ENCODE results near the gene CUL1.
"Not testable (repeated sequence)": the region's sequence is repeated elsewhere in the genome, so short reads cannot be mapped to it uniquely, and the experiment has no call there.

CUL1 gene

GRCh38 chr7:148696787-148697186, 1.9 kb upstream of the CUL1 start:
- in situ Hi-C loops (cut with HindIII; ENCODE audit: low sequenced_read_pairs) = no loop called here

- in situ Hi-C loops (cut with HindIII; ENCODE audit: low sequenced_read_pairs) = no loop called here
Observed at GRCh38 chr7:148697256-148698006, 1.3 kb upstream of the CUL1 start.

GRCh38 chr7:148698007-148698396, 701 bp upstream of the CUL1 start:
- in situ Hi-C loops (cut with HindIII; ENCODE audit: low sequenced_read_pairs) = no loop called here

GRCh38 chr7:148699024-148699781, 500 bp downstream of the CUL1 start:
- in situ Hi-C loops (cut with HindIII; ENCODE audit: low sequenced_read_pairs) = no loop called here

GRCh38 chr7:148699782-148700629, 1.3 kb downstream of the CUL1 start:
- in situ Hi-C loops (cut with HindIII; ENCODE audit: low sequenced_read_pairs) = loop anchor here (5.0 kb wide), 1 partner anchor 282 kb away; no protein-coding TSS in a partner anchor

- in situ Hi-C loops (cut with HindIII; ENCODE audit: low sequenced_read_pairs) = loop anchor here (5.0 kb wide), 1 partner anchor 282 kb away; no protein-coding TSS in a partner anchor
Observed at GRCh38 chr7:148700661-148701064, 2.0 kb downstream of the CUL1 start.

- in situ Hi-C loops (cut with HindIII; ENCODE audit: low sequenced_read_pairs) = loop anchor here (5.0 kb wide), 1 partner anchor 281 kb away; no protein-coding TSS in a partner anchor
Observed at GRCh38 chr7:148701414-148701813, 2.7 kb downstream of the CUL1 start.

GRCh38 chr7:148702876-148703670, 4.4 kb downstream of the CUL1 start:
- in situ Hi-C loops (cut with HindIII; ENCODE audit: low sequenced_read_pairs) = loop anchor here (5.0 kb wide), 1 partner anchor 279 kb away; no protein-coding TSS in a partner anchor

- in situ Hi-C loops (cut with HindIII; ENCODE audit: low sequenced_read_pairs) = loop anchor here (5.0 kb wide), 1 partner anchor 279 kb away; no protein-coding TSS in a partner anchor
Observed at GRCh38 chr7:148703671-148703962, 4.9 kb downstream of the CUL1 start.

- in situ Hi-C loops (cut with HindIII; ENCODE audit: low sequenced_read_pairs) = loop anchor here (5.0 kb wide), 1 partner anchor 278 kb away; no protein-coding TSS in a partner anchor
Observed at GRCh38 chr7:148704189-148704588, 5.5 kb downstream of the CUL1 start.

GRCh38 chr7:148704970-148705369, 6.3 kb downstream of the CUL1 start:
- in situ Hi-C loops (cut with HindIII; ENCODE audit: low sequenced_read_pairs) = loop anchor here (5.0 kb wide), 3 partner anchors 47 to 277 kb away; no protein-coding TSS in a partner anchor

GRCh38 chr7:148706368-148706767, 7.7 kb downstream of the CUL1 start:
- in situ Hi-C loops (cut with HindIII; ENCODE audit: low sequenced_read_pairs) = loop anchor here (5.0 kb wide), 2 partner anchors 46 to 99 kb away; no protein-coding TSS in a partner anchor

GRCh38 chr7:148708026-148708885, 9.6 kb downstream of the CUL1 start:
- in situ Hi-C loops (cut with HindIII; ENCODE audit: low sequenced_read_pairs) = loop anchor here (5.0 kb wide), 2 partner anchors 44 to 101 kb away; no protein-coding TSS in a partner anchor

GRCh38 chr7:148709014-148709413, 10.3 kb downstream of the CUL1 start:
- in situ Hi-C loops (cut with HindIII; ENCODE audit: low sequenced_read_pairs) = loop anchor here (5.0 kb wide), 2 partner anchors 43 to 102 kb away; no protein-coding TSS in a partner anchor

GRCh38 chr7:148710426-148710825, 11.7 kb downstream of the CUL1 start:
- in situ Hi-C loops (cut with HindIII; ENCODE audit: low sequenced_read_pairs) = not testable (repeated sequence)

- in situ Hi-C loops (cut with HindIII; ENCODE audit: low sequenced_read_pairs) = no loop called here
Observed at GRCh38 chr7:148711191-148712102, 12.7 kb downstream of the CUL1 start.

GRCh38 chr7:148712678-148713329, 14.1 kb downstream of the CUL1 start:
- in situ Hi-C loops (cut with HindIII; ENCODE audit: low sequenced_read_pairs) = no loop called here

Data from endothelial cell of hepatic sinusoid (primary cell).